DMS79 (cell line): Measurements from ENCODE around the gene MANBA.
"Not testable (repeated sequence)": the region's sequence is repeated elsewhere in the genome, so short reads cannot be mapped to it uniquely, and the experiment has no call there.

Experiments used
- DNase-seq: peaks from one replicate; lab custom pipeline; 2025; lab: John Stamatoyannopoulos, UW

The MANBA gene

DNA sequence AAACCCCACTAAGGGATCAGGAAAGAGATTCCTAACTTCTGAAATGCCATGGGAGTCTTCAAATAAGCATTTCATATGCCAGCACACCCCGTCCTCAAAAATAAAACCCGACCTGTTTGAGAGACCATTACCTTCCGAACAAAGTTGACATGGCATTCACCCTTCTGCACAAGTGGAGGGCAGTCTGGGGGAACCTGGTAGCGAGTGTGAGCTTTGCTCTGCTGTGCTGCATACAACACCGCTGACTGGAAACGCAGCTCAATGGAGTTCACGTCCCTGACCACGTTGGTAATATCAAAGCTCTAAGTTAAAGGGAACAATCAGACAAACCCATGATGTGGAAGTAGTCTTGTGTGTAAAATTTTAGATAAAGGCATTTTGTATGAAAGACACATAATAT, 38.0 kb downstream of the MANBA start:
- no peak for DNase-seq

DNA sequence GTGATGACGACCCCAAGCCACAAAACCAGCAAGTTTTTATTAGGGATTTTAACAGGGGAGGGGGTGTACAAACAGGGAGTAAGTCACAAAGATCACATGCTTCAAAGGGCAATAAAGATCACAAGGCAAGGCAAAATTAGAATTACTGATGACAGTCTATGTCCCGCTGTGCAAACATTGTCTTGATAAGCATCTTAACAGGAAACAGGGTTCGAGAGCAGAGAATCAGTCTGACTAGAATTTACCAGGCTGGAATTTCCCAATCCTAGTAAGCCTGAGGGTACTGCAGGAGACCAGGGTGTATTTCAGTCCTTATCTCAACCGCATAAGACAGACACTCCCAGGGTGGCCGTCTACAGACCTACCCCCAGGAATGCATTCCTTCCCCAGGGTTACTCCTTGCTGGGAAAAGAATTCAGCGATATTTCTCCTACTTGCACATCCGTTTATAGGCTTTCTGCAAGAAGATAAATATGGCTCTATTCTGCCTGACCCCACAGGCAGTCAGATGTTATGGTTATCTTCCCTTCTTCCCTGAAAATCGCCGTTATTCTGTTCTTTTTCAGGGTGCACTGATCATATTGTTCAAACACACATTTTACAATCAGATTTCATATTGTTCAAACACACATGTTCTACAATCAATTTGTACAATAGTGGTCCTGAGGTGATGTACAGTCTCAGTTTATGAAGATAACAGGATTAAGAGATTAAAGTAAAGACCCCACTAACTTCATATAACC, 41.8 kb downstream of the MANBA start:
- not testable (repeated sequence) for DNase-seq

DNA sequence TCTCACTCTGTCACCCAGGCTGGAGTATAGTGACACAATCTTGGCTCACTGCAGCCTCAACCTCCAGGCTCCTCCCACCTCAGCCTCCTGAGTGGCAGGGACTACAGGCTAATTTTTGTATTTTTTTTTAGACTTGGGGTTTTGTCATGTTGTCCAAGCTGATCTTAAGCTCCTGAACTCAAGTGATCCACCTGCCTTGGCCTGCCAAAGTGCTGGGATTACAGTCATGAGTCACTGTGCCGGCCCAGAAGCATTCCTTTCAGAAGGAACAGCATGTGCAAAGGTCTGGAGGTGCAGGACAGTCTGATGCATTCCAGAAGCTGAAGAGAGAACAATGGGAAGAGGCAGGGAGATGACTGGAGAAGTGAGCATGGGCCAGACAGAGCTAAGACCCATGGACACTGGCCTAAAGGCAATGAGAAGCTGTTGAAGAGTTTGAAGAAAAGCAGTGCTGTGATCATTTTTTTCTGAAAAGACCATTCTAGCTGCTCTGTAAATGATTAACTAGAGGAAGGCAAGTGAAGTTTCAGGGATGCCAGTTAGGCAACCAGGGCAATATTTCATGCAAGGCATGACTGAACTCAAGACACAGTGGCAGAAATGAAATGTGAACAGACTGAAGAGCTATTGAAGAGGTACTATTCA, 43.2 kb downstream of the MANBA start:
- DNase-seq, result no peak

DNA sequence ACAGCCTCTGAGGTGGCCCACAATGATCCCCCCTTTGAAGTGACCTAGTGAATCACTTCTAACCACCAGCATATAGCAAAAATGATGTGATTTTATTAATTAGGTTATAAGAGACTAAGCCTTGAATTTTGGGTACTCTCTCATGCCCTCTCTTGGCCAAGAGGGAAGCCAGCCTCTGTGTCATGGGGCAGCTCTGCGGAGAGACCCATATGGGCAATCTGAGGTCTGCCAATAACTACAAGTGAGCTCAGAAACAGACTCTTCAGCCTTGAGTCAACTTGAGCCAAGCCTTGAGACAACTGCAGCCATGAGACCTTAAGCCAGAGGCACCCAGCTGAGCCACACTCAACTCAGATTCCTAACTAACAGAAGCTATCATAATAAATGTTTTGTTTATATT, 45.7 kb downstream of the MANBA start:
- DNase-seq, result no peak

DNA sequence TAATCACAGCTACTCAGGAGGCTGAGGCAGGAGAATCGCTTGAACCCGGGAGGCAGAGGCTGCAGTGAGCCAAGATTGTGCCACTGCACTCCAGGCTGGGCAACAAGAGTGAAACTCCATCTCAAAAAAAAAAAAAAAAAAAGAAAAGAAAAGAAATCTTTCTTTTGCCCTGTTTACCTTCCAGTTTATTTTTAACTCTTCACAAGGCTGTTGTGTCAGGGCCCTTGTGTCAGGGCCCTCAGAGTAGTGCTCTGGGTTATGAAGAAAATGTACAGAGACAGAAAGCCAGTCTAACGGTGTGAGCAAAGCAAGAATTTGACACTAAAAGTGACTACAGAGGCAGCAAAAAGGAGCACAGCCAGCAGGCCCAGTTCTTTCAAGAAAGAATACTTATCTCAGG, 47.0 kb downstream of the MANBA start:
- DNase-seq, result not testable (repeated sequence)

DNA sequence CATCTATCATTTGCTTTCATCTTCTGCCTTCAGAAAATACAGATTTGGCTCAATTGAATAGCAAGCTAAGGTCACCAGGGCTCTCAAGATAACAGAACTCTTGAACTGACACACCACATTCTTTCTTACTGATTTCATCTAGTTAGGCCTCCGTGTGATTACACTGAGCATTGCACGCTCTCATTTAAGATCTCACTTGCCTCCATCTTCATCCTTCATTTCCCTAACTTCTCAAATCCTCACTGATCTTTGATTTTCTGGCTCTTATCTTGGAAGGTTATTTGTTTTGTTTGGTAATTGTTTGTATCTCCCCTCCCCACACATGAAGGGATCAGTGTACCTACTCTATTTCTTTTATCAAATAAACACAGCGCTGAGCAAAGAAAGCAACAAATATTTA, 47.7 kb downstream of the MANBA start:
- DNase-seq, result no peak

DNA sequence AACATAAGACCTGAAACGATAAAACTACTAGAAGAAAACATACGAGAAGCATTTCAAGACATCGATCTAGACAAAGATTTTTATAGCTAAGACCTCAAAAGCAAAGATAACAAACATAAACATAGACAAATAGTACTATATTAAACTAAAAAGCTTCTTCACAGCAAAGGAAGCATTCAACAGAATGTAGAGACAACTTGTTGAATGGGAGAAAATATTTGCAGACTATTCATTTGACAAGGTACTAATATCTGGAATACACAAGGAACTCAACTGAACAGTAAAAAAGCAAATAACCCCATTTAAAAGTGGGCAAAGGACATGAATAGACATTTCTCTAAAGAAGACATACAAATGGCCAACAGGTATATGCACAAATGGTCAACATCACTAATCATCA, 49.8 kb downstream of the MANBA start:
- no peak for DNase-seq

DNA sequence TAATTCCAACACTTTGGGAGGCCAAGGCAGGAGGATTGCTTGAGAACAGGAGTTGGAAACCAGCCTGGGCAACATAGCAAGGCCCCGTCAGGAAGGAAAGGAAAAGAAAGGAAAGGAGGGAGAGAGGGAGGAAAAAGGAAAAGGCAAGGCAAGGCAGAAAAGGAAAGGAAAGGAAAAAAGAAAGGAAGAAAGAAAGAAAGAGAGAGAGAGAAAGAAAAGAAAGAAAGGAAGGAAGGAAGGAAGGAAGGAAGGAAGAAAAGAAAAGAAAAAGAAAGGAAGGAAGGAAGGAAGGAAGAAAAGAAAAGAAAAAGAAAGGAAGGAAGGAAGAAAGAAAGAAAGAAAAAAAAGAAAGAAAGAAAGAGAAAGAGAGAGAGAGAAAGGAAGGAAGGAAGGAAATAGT, 51.7 kb downstream of the MANBA start:
- DNase-seq, result not testable (repeated sequence)

DNA sequence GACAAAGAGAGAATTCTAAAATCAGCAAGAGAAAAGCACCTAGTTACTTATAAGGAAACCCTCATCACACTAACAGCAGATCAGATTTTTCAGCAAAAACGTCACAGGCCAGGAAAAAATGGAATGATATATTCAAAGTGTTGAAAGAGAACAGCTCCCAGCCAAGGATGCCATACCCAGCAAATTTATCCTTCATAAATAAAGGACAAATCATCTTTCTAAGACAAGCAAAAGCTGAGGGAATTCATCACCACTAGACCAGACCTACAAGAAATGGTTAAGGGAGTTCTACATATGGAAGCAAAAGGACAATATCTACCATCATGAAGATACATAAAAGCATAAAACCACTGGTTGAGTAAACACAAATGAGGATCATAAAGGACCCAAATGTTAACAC, 53.6 kb downstream of the MANBA start:
- DNase-seq, result no peak

DNA sequence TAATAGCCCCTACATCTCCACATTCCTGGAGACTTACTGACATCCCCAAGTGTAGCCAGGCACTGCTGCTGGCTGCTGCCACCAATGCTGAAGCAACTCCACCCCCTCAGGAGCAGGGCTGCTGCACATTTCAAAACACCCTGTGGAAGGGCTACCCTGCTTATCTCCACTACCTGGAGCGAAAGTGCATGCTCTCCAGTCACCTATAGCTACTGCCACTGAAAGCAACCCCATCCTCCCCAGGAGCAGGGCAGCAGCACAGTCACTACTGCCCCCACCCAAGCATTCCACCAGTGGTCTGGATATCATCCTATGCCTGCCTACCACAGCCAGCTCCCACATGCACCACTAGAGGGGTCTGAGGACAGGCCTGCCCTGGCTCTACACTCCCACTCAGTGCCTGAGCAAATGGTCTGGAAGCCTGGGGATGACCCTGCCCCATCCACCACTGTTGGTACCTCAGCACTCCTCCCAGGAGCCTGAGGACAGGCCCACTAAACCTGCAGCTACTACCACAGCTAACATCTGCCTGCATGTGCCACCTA, 55.3 kb downstream of the MANBA start:
- DNase-seq, result no peak

DNA sequence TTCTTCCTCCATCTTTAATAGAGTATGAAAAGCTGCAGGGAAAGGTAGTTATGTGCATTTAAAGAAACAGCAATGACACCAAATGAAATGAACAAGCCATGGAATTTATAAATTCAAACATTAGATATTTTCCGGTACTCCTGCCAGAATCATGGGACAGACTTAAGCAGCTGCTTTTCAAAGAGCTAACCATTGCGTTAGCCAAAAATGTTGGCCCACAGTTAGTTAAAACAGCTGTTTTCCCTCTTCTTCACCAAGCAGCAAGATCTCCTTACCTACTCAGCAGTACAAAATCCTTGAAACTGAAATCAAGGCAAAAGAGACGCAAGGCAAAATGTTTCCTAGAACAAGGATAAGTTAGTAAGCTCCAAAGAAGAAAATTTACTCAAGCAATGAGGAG, 64.0 kb downstream of the MANBA start:
- DNase-seq, result no peak

DNA sequence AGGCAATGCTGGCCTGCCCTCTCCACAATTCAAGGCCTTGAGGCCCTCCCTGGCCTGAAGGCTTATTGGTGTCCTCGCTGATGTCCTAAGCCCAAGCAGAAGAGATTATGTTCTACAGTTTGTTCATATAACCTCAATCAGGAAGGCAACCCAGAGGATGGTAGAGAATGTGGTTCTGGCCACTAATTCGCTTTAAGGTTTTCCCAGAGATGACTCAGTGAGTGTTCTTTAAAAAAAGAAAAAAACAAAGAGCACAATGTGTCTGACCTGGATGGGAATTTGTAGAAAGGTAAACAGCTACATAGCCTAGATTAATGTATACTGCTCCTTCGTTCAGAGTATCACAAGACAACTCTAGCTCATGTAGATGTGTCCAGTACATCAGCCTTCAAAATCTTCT, 66.0 kb downstream of the MANBA start:
- DNase-seq, result no peak

DNA sequence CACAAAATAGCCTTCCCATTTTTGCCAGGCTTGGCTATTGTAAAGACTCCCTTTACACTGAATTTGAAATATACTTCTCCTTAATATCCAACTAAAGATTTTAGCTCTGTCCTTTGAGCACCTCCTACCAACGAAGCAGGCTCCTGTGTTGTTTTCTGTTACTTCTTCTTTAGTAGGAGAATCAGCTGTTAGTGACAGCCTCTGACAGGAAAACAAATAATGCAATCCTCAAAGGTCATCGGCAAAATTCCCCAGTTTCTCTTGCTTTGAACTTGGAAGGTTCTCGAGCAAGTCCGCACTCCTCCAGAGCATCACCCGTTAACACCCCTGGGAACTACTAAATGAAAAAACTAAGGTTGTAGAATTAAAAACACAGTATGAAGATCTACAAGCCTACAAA, 66.9 kb downstream of the MANBA start:
- no peak for DNase-seq

DNA sequence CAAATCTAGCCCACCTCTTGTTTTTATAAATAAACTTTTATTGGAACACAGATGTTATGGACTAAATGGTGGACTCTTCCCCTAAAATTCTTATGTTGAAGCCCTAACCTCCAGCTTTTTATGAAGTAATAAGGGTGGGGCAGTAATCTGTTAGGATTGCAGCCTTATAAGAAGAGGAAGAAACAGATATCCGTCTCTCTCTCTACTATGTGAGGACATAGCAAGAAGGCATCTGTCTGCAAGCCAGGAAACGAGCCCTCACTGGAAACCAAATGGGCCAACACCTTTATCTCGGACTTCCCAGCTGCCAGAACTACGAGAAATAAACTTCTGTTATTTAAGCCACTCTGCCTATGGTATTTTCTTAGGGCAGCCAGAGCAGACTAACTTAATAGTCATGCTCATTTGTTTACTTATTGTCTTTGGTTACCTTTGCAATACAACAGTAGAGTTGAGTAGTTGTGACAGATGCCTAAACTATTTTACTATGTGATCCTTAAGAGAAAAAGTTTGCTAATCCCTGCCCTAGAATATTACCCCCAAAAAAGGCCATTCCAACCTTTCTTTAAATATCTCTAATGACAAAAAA, 67.4 kb downstream of the MANBA start:
- no peak for DNase-seq

DNA sequence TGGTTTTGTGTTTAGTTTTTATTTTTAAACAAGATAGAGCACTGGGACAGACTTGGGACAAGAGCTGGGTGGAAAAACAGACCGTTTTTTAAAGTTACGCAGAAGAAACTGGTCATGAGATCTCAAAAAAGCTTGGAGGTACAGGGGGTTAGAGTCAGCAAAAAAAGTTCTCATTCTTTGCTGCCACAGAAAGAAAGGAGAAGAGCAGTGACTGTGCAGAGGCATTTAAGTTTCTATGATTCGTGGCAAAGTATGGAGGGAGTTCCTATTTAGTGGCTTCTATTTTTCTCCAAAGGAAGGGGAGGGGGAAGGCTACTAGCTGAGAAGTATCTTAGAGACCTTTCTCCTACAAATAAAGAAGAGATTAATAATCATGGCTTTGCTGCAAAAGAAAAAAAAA, 68.3 kb downstream of the MANBA start:
- DNase-seq, result no peak

DNA sequence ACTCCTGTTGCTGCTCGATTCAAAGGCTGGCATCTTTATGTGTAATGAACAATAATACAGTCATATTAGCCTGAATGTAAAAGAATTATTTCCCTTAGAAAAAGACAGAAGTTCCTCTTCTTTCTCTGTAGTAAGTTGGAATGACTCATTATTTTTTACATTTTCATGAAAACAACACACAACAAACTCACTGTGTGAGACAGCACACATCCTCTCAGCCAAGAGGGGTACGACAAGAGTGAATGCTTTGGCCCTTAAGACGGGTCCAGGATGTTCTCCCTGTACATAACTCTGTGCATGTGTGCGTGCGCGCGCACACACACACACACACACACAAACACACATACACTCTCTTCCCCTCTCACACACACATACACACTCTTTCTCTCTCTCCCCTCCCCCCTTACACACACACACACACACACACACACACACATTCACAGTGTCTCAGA, 72.8 kb downstream of the MANBA start:
- no peak for DNase-seq

DNA sequence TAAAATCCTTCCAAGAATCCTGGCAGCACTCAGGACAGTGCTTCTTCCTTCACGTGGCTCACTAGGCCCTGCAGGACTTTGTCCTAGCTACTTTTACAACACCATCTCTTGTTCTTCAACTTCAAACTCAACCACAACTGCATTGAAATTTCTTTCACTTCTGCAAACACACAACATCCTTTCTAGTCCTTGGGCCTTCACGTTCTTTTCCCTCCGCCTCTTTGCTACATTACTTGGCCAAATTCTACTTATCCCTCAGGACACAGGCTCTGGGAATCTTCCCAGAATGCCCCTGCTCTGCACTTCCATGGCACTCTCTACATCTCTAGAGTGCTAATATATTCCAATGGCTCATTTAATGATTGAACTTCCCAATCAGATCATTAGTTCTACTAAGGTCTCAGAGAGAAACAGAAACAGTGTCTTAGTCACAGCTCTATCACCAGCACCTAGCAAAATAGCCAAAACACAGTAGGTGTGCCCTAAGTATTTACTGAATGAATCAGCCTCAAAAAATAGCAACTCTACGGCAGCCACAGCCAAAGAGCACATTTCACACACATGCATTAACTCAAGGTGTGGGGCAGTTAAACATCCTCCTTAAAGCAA, 73.3 kb downstream of the MANBA start:
- no peak for DNase-seq

DNA sequence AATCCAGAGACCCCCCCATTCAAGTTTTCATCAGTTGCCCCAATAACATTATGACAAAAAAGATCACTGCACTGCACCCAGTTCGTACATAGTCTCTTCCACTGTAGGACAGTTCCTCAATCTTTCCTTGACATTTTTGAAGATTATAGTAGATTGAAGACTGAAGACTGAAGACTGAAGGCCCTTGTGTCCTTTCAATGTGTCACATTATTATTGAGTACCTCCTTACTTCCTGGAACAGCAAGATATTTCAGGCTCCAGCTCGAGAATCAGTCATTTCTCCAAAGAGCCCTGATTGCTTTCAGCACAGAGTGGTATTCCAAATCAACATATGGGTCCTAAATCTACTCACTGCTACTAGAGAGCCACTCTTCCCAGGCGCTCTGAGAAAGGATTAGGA, 75.0 kb downstream of the MANBA start:
- DNase-seq, result no peak

DNA sequence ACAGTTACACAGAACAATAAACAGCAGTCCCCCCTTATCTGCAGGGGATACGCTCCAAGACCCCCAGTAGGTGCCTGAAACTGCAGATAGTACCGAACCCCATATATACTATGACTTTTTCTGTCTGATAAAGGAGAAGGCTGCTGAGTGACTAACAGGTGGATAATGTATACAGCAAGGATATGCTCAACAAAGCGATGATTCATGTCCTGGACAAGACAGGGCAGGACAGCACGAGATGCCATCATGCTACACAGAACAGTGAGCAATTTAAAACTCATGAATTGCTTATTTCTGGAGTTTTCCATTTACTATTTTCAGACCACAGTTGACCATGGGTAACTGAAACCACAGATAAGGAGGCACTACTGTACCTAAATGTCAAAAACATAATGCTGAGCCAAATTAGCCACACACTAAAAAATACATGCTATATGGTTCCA, 76.1 kb downstream of the MANBA start:
- no peak for DNase-seq

DNA sequence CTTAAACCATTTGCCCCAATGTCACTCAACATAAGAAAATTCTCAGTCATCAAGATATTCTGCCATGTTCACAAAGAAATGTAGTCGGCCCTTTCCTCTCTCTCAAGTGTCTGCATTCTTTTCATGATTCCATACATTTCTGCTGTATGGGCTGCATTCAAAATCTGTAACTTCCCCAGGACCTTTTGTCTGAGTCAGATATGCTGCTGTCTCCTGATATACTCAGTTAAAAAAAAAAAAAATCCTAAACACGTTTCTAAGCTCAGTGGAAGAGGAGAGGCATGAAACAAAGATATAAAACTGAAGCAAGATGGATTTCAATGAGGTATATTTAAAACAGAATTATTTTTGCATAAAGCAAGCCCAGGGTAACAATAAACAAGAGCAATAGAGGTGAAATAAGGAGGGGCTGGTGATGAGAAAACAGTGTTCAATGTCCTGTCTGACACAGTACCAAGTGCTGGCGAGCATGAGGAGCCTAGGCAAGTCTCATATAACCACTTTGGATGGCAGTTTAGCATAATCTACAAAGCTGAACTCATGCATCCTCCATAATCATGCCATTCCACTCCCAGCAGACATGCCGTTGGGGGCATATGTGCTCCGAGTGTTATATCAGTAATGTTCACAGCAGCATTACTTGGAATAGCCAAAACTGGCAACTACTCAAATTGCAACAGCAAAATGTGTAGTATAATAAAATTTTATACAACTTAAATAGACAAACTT, 76.7 kb downstream of the MANBA start:
- DNase-seq, result no peak

DNA sequence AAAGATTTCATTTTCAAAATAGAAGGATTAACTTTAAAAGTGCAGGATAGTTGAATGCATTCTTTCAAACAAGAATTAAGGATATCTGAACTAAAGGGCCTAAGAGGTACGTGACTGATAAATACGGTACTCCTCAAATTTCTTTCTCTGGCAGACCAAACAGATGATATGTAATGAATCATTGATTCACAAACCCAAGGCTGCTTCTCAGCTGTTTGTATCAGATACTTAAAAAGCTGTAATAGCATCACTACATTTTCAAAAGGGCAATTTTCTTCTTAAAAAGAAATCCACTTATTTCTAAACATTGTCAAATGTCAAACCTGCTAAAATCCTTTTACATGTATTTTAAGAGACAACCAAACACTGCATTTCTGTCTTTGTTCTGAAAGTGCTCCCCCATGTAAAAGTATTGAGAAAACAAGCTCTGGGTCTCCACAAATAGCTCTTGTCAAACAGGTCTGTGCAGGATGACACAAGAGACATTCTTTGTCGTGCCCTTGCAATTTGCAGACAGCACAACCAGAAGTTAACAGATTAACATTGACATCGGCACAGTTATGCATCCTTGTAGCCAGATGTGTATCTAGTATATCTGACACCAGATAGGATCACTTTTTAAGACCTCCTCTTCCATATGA, 82.0 kb downstream of the MANBA start:
- DNase-seq, result no peak

DNA sequence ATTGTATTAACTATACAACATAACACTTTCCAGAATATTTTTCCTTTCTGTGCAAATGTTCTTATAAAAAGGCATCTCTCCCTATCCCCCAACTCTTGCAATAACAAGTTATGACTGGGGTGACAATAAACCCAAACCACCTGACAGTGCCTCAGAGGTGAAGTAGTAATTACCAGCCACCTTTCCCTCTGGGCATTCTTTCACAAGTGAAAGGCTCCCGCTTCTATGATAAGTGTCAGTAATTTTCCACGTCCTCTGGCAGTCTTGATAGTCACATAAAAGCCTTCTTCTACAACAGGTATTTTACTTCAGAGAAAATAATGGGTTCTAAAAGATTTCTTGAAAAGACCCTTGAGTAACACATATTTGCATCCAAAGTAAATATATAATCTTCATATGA, 82.7 kb downstream of the MANBA start:
- DNase-seq, result no peak
